Osteocyte (in vitro differentiated cells): ENCODE measurements around the gene ATOH8. TPM values are rescaled to one million over a fixed set of nuclear protein-coding genes. Genes with fewer than 3 reads are reported as not detected.

Experiments
- DNase-seq: peaks from one replicate; pipeline ENCODE4 v3.0.0; 2021; ENCODE audit warnings: mixed read lengths; ENCODE audit not compliant: unreplicated experiment; ENCODE audit errors: extremely low spot score
- H3K27ac Mint-ChIP-seq: one replicate; pipeline ENCODE4 v1.8.0; 2021; ENCODE audit warnings: mild to moderate bottlenecking, mixed read lengths; ENCODE audit not compliant: unreplicated experiment
- H3K27me3 Mint-ChIP-seq: one replicate; pipeline ENCODE4 v1.8.0; 2021; ENCODE audit warnings: mixed read lengths; ENCODE audit not compliant: unreplicated experiment
- H3K36me3 Mint-ChIP-seq: one replicate; pipeline ENCODE4 v1.8.0; 2021; ENCODE audit warnings: mixed read lengths; ENCODE audit not compliant: unreplicated experiment
- H3K4me1 Mint-ChIP-seq: one replicate; pipeline ENCODE4 v1.8.0; 2021; ENCODE audit warnings: mixed read lengths; ENCODE audit not compliant: unreplicated experiment
- H3K4me3 Mint-ChIP-seq: one replicate; pipeline ENCODE4 v1.8.0; 2021; ENCODE audit warnings: mild to moderate bottlenecking, moderate library complexity, mixed read lengths; ENCODE audit not compliant: unreplicated experiment
- H3K9me3 Mint-ChIP-seq: one replicate; pipeline ENCODE4 v1.8.0; 2021; ENCODE audit warnings: mixed read lengths; ENCODE audit not compliant: unreplicated experiment
- CTCF ChIP-seq: fragments of 200-600 bp; sonication (generic); IDR thresholded peaks from 2 replicates; pipeline ENCODE4 v1.5.0; 2021; ENCODE audit warnings: antibody characterized with exemption, mild to moderate bottlenecking, moderate library complexity
- total RNA-seq: library from RNA; stranded (reverse); gene quantifications from 2 replicates; pipeline ENCODE4 v1.2.1, GENCODE V29; 2021

Gene ATOH8
- total RNA-seq, 1 donor from 2014 or later: 5.9 TPM

GRCh38 chr2:85706599-85707296 is 47.0 kb upstream of the ATOH8 start:
- H3K27me3 Mint-ChIP-seq: no peaks in the 10 kb centered on the region
- no peaks in the 10 kb centered on the region for H3K36me3 Mint-ChIP-seq
- no peak overlapping the region for H3K27ac Mint-ChIP-seq
- no peaks in the 10 kb centered on the region for H3K9me3 Mint-ChIP-seq
- H3K4me1 Mint-ChIP-seq: peaks cover 30% of the 10 kb centered on the region
- H3K4me3 Mint-ChIP-seq: no peak overlapping the region
- DNase-seq: no peak
- TF ChIP-seq CTCF: no peak

- no peaks in the 10 kb centered on the region for H3K36me3 Mint-ChIP-seq
- peak; percentile 90 for TF ChIP-seq CTCF
- no peak overlapping the region for H3K27ac Mint-ChIP-seq
- H3K4me3 Mint-ChIP-seq: no peak overlapping the region
- no peaks in the 10 kb centered on the region for H3K27me3 Mint-ChIP-seq
- H3K4me1 Mint-ChIP-seq: peaks cover 24% of the 10 kb centered on the region
- H3K9me3 Mint-ChIP-seq: no peaks in the 10 kb centered on the region
- DNase-seq: no peak
These were observed 46.5 kb upstream of the ATOH8 start for GRCh38 chr2:85707304-85707703.

GRCh38 chr2:85708641-85709040 is 45.1 kb upstream of the ATOH8 start:
- Mint-ChIP-seq H3K9me3 (no peaks in the 10 kb centered on the region), H3K4me3 (no peak overlapping the region), H3K36me3 (no peaks in the 10 kb centered on the region), H3K27ac (no peak overlapping the region), H3K27me3 (peaks cover 3% of the 10 kb centered on the region), H3K4me1 (peaks cover 18% of the 10 kb centered on the region)
- TF ChIP-seq CTCF: no peak
- no peak for DNase-seq

GRCh38 chr2:85709401-85709811 is 44.4 kb upstream of the ATOH8 start:
- Mint-ChIP-seq H3K4me3 (no peak overlapping the region), H3K27me3 (peaks cover 3% of the 10 kb centered on the region), H3K4me1 (peaks cover 18% of the 10 kb centered on the region), H3K36me3 (no peaks in the 10 kb centered on the region), H3K27ac (no peak overlapping the region), H3K9me3 (no peaks in the 10 kb centered on the region)
- no peak for DNase-seq
- TF ChIP-seq CTCF: no peak

- TF ChIP-seq CTCF: no peak
- H3K27ac Mint-ChIP-seq: no peak overlapping the region
- peaks cover 9% of the 10 kb centered on the region for H3K27me3 Mint-ChIP-seq
- H3K36me3 Mint-ChIP-seq: no peaks in the 10 kb centered on the region
- H3K9me3 Mint-ChIP-seq: no peaks in the 10 kb centered on the region
- no peak overlapping the region for H3K4me3 Mint-ChIP-seq
- peaks cover 5% of the 10 kb centered on the region for H3K4me1 Mint-ChIP-seq
- peak; percentile 63 for DNase-seq
These were observed 42.9 kb upstream of the ATOH8 start for GRCh38 chr2:85710687-85711577.
